Measurements from ENCODE around the gene DHH. TPM values are rescaled to one million over a fixed set of nuclear protein-coding genes. Genes with fewer than 3 reads are reported as not detected.

The DHH gene
- total and polyA plus RNA-seq, 9 of the 15 experiments (the other 6 are each of a cell fraction or from before 2014, with no cell fraction given), result 0.07 to 2.6 (median 0.54) TPM

GRCh38 chr12:49131051-49131893 is 36.7 kb upstream of the DHH start, which contains the start of gene TUBA1B (continued):
- TF ChIP-seq ZNF133 (CRISPR knock-in tag; IDR thresholded peaks at IDR 0.05), result no peak
- no peak for TF ChIP-seq CEBPB (tag; IDR thresholded peaks at IDR 0.05)
- TF ChIP-seq STAG1 (CRISPR knock-in tag; IDR thresholded peaks at IDR 0.05; ENCODE audit: borderline replicate concordance), result peak; percentile 15; the same call in 1 of the 2 replicates
- TF ChIP-seq, protein P1, sequence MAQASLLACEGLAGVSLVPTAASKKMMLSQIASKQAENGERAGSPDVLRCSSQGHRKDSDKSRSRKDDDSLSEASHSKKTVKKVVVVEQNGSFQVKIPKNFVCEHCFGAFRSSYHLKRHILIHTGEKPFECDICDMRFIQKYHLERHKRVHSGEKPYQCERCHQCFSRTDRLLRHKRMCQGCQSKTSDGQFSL (CRISPR knock-in tag; IDR thresholded peaks at IDR 0.05), result no peak
- TF ChIP-seq, protein P1 (tag; IDR thresholded peaks at IDR 0.05), result no peak
- TF ChIP-seq, protein P2, sequence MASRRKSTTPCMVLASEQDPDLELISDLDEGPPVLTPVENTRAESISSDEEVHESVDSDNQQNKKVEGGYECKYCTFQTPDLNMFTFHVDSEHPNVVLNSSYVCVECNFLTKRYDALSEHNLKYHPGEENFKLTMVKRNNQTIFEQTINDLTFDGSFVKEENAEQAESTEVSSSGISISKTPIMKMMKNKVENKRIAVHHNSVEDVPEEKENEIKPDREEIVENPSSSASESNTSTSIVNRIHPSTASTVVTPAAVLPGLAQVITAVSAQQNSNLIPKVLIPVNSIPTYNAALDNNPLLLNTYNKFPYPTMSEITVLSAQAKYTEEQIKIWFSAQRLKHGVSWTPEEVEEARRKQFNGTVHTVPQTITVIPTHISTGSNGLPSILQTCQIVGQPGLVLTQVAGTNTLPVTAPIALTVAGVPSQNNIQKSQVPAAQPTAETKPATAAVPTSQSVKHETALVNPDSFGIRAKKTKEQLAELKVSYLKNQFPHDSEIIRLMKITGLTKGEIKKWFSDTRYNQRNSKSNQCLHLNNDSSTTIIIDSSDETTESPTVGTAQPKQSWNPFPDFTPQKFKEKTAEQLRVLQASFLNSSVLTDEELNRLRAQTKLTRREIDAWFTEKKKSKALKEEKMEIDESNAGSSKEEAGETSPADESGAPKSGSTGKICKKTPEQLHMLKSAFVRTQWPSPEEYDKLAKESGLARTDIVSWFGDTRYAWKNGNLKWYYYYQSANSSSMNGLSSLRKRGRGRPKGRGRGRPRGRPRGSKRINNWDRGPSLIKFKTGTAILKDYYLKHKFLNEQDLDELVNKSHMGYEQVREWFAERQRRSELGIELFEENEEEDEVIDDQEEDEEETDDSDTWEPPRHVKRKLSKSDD (conservative IDR thresholded peaks at IDR 0.05; ENCODE audit: low read length), result 0 out of 2 replicates have a peak, but pooled peaks have one; percentile 4
- no peak for TF ChIP-seq ZNF699 (CRISPR knock-in tag; IDR thresholded peaks at IDR 0.05; ENCODE audit: insufficient replicate concordance)
- no peak for TF ChIP-seq ZNF12 (CRISPR knock-in tag; IDR thresholded peaks at IDR 0.05)
- peak; percentile 98 for TF ChIP-seq GTF2F1 (IDR thresholded peaks at IDR 0.05; ENCODE audit: low read depth, low read length)
- no peak for TF ChIP-seq HOXB6 (CRISPR knock-in tag; IDR thresholded peaks at IDR 0.05; ENCODE audit: borderline replicate concordance)
- TF ChIP-seq E4F1 (CRISPR knock-in tag; IDR thresholded peaks at IDR 0.05; ENCODE audit: borderline replicate concordance), result no peak
- TF ChIP-seq BRF1 (IDR thresholded peaks at IDR 0.05; ENCODE audit: borderline replicate concordance, extremely low read depth, insufficient read length), result no peak
- TF ChIP-seq ZBTB17 (CRISPR knock-in tag; IDR thresholded peaks at IDR 0.05), result no peak
- TF ChIP-seq LCOR (CRISPR knock-in tag; IDR thresholded peaks at IDR 0.05), result no peak
- no peak for TF ChIP-seq BRCA1 (IDR thresholded peaks at IDR 0.05)
- no peak for TF ChIP-seq BRCA1 (CRISPR knock-in tag; IDR thresholded peaks at IDR 0.05)
- TF ChIP-seq FOXJ2 (tag; IDR thresholded peaks at IDR 0.05), result no peak
- TF ChIP-seq TRIM28 (IDR thresholded peaks at IDR 0.05), result no peak
- TF ChIP-seq NBN (IDR thresholded peaks at IDR 0.05; ENCODE audit: low read depth), result peak; percentile 45
- TF ChIP-seq HMBOX1 (IDR thresholded peaks at IDR 0.05), result no peak
- TF ChIP-seq, protein P3, sequence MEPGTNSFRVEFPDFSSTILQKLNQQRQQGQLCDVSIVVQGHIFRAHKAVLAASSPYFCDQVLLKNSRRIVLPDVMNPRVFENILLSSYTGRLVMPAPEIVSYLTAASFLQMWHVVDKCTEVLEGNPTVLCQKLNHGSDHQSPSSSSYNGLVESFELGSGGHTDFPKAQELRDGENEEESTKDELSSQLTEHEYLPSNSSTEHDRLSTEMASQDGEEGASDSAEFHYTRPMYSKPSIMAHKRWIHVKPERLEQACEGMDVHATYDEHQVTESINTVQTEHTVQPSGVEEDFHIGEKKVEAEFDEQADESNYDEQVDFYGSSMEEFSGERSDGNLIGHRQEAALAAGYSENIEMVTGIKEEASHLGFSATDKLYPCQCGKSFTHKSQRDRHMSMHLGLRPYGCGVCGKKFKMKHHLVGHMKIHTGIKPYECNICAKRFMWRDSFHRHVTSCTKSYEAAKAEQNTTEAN (CRISPR knock-in tag; IDR thresholded peaks at IDR 0.05), result no peak
